Measurements from ENCODE around the gene DPF1. TPM values are rescaled to one million over a fixed set of nuclear protein-coding genes. Genes with fewer than 3 reads are reported as not detected.

DPF1 gene
- total RNA-seq, 2 donors from 2014 or later, result not detected

DNA sequence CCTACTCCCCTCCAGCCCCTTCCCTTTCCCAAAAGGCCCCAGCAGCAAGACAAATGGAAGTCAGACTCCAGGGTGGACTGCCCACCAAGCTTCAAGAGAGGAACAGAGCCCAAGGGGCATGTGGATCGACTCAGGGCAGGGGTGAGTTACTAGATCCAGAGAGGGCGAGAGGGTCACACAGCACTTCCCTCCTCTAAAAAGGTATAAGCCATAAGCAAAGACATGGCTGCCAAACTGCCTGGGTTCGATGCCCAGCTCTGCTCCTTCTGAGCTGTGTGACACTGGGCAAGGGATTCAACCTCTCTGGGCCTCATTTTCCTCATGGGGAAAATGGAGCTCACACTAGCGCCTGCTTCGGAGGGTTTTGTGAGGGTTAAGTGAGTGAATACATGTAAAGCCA, 28.4 kb upstream of the DPF1 start:
- no peaks in the 10 kb centered on the region for H3K36me3 ChIP-seq
- H3K9ac ChIP-seq (ENCODE audit: low read depth in 2 of 2, low read length in 2 of 2), result peak overlapping the region; percentile 46 to 51
- H3K27ac ChIP-seq, result peak overlapping the region; percentile 68
- no peak overlapping the region for H3K4me3 ChIP-seq
- DNase-seq, result no peak
- intact Hi-C loops (cut with DNase I), result no loop called here
- H3K4me1 ChIP-seq, result peaks cover 5% of the 10 kb centered on the region
- TF ChIP-seq, protein P1, sequence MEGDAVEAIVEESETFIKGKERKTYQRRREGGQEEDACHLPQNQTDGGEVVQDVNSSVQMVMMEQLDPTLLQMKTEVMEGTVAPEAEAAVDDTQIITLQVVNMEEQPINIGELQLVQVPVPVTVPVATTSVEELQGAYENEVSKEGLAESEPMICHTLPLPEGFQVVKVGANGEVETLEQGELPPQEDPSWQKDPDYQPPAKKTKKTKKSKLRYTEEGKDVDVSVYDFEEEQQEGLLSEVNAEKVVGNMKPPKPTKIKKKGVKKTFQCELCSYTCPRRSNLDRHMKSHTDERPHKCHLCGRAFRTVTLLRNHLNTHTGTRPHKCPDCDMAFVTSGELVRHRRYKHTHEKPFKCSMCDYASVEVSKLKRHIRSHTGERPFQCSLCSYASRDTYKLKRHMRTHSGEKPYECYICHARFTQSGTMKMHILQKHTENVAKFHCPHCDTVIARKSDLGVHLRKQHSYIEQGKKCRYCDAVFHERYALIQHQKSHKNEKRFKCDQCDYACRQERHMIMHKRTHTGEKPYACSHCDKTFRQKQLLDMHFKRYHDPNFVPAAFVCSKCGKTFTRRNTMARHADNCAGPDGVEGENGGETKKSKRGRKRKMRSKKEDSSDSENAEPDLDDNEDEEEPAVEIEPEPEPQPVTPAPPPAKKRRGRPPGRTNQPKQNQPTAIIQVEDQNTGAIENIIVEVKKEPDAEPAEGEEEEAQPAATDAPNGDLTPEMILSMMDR (IDR thresholded peaks at IDR 0.05), result no peak
- peaks cover 14% of the 10 kb centered on the region for H3K27me3 ChIP-seq
- no peaks in the 10 kb centered on the region for H3K9me3 ChIP-seq

DNA sequence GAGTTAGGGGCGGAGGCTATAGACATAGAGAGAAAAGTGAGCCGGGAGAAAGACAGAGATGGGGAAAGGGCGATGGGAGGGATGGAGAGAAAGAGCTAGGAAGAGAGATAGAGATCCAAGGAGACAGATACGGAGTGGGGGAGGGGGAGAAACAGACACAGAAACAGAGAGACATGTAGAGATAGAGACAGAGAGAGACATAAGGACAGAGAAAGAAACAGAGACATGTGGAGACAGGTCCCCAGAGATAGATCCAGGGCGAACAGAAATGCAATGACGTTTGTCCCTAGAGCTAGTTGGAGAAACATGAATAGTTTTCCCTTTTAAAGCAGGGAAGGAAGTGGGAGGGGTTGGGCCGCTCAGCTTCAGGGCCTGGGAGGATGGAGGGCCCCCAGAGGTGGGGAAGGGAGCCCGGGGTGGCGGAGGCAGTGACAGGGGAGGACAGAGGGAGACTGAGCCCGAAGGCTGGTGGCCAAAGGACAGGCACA, 27.6 kb upstream of the DPF1 start:
- peak overlapping the region; percentile 19 to 33 for H3K9ac ChIP-seq (ENCODE audit: low read depth in 2 of 2, low read length in 2 of 2)
- H3K9me3 ChIP-seq, result no peaks in the 10 kb centered on the region
- TF ChIP-seq, protein P1 (IDR thresholded peaks at IDR 0.05), result no peak
- no peak for DNase-seq
- H3K4me3 ChIP-seq, result no peak overlapping the region
- peak overlapping the region; percentile 68 for H3K27ac ChIP-seq
- H3K4me1 ChIP-seq, result peaks cover 5% of the 10 kb centered on the region
- peaks cover 11% of the 10 kb centered on the region for H3K27me3 ChIP-seq
- intact Hi-C loops (cut with DNase I), result no loop called here
- no peaks in the 10 kb centered on the region for H3K36me3 ChIP-seq

DNA sequence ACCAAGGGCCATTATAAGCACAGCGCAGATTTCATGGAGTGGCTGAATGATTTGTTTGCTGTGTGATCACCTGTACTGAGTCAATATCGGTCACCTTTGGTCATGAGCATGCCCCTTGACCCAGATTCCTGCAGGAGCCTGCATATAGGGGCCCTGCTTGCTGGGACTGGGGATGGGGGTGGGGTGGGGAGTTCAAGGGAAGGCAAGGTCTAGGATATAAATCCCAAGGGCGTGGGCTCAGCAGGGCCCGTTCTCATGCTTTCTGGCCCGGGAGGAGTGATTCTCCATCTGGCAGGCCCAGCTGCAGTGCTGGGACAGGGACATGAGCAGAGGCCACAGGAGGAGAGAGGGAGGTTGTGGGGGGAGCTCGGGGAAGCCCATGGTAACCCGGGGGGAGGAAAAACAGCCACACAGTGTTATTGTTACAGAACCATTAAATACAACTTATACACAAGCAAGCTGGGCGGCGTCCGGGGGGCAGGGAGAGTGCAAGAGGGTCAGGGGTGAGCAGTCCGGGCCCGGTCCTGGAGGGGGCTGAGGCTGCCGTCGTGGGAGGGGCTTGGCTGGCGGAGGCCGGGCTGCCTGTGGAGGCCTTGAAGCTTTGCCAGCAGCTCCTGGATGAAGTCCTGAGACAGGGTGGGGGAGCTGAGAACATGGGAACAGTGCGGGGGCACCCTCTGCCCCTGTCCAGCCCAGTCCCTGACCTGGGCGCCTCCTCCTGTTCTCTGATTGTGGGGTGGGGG, 27.0 kb upstream of the DPF1 start:
- Histone ChIP-seq H3K4me3 (no peak overlapping the region), H3K27me3 (peaks cover 5% of the 10 kb centered on the region)

DNA sequence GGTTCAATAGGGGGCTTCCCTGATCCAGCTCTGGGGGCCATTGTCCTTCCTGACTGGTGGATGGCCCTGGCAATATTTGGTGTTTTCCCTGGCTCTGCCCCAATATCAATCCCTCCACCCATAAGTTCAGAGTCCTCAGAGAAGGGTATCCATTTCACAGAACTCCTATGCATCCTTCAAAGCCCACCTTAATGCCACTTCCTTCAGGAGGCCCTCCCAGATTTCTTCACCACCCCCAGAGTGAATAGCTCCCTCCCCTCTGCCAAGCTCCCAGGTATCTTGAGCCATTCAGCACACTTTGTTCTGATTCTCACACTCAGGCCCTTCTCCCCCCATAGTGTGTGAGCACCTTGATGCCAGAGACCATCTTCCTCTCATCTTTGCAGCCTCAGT, 26.4 kb upstream of the DPF1 start:
- DNase-seq, result no peak
- peak overlapping the region in 1 of 2 donors; percentile 19 for H3K9ac ChIP-seq (ENCODE audit: low read depth in 2 of 2, low read length in 2 of 2)
- H3K36me3 ChIP-seq, result no peaks in the 10 kb centered on the region
- H3K27ac ChIP-seq, result peak overlapping the region; percentile 68
- no peaks in the 10 kb centered on the region for H3K9me3 ChIP-seq
- TF ChIP-seq, protein P1 (IDR thresholded peaks at IDR 0.05), result no peak
- no peaks in the 10 kb centered on the region for H3K4me1 ChIP-seq
- no peak overlapping the region for H3K4me3 ChIP-seq
- intact Hi-C loops (cut with DNase I), result no loop called here
- H3K27me3 ChIP-seq, result no peaks in the 10 kb centered on the region

More for the DNA sequence above, 27.0 kb upstream of the DPF1 start:
- intact Hi-C loops (cut with DNase I), result no loop called here
- peak; percentile 80 for DNase-seq
- TF ChIP-seq, protein P1 (IDR thresholded peaks at IDR 0.05), result no peak
- Histone ChIP-seq H3K9me3 (no peaks in the 10 kb centered on the region), H3K4me1 (no peaks in the 10 kb centered on the region), H3K36me3 (no peaks in the 10 kb centered on the region), H3K27ac (peak overlapping the region; percentile 68), H3K9ac (ENCODE audit: low read depth in 2 of 2, low read length in 2 of 2) (peak overlapping the region; percentile 19 to 33)

DNA sequence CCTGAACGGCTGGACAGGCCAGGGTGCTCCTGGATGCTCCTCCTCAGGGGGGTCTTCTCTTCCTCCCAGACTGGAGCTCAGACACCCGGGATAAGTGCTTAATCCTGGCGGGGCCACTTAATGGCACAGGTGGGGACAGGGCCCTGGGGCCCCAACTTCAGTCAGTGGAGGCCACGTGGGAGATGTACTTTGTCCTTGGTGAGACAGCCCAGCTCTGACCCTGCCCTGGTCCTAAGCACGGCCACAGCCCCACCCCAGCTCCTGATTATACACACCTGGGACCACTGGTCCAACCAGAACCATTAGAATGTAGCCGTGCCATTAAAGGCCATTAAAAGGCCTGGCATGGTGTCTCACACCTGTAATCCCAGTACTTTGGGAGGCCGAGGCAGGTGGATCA, 24.4 kb upstream of the DPF1 start:
- no peak for DNase-seq
- no peaks in the 10 kb centered on the region for H3K27me3 ChIP-seq
- H3K4me1 ChIP-seq, result peaks cover 7% of the 10 kb centered on the region
- intact Hi-C loops (cut with DNase I), result no loop called here
- no peak overlapping the region for H3K27ac ChIP-seq
- H3K4me3 ChIP-seq, result no peak overlapping the region
- no peaks in the 10 kb centered on the region for H3K9me3 ChIP-seq
- H3K36me3 ChIP-seq, result no peaks in the 10 kb centered on the region
- H3K9ac ChIP-seq (ENCODE audit: low read depth in 2 of 2, low read length in 2 of 2), result peak overlapping the region in 1 of 2 donors; percentile 30
- TF ChIP-seq, protein P1 (IDR thresholded peaks at IDR 0.05), result no peak
